ENCODE measurements around the gene BAZ2A.

BAZ2A gene

DNA sequence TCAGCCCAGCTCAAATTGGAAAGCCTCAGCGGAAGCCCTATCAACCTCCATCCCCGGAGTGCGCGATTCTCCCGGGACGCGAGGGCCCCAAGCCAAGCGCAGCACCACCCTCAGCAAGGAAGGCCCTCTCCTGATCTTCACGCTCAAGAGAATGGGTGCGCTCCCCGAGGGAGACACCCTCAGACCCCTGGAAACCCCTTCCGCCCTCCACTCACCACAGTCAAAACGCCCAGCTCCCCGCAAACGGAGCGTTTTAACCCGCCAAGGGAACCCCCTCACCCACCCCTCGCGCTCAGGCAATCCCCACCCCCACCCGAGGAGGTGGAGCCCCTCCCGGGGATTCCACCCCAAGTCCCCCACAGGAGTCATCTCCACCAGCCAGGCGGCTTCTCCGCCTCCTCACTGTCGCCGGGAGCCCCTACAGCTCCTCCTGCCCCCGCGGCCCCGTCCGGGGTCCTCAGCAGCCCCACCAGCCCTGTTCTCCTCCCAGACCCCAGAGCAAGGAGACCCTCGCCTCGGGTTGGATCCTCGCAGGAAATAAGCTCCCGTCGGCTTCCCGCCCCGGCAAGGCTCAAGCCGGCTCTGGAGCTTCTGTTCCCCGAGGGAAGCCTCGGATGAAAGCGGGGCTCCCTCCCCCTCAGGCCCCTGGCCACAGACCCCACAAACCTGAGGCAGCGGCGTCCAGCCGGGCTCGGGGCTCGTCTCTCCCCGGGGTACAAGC lies 507 bp downstream of the BAZ2A start:
- peak overlapping the region; percentile 95 for H3K4me3 ChIP-seq (replicated peaks; ENCODE audit: low read depth, low read length)
- no peak for DNase-seq (ENCODE audit: low read depth)
- TF ChIP-seq, protein P1, sequence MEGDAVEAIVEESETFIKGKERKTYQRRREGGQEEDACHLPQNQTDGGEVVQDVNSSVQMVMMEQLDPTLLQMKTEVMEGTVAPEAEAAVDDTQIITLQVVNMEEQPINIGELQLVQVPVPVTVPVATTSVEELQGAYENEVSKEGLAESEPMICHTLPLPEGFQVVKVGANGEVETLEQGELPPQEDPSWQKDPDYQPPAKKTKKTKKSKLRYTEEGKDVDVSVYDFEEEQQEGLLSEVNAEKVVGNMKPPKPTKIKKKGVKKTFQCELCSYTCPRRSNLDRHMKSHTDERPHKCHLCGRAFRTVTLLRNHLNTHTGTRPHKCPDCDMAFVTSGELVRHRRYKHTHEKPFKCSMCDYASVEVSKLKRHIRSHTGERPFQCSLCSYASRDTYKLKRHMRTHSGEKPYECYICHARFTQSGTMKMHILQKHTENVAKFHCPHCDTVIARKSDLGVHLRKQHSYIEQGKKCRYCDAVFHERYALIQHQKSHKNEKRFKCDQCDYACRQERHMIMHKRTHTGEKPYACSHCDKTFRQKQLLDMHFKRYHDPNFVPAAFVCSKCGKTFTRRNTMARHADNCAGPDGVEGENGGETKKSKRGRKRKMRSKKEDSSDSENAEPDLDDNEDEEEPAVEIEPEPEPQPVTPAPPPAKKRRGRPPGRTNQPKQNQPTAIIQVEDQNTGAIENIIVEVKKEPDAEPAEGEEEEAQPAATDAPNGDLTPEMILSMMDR (IDR thresholded peaks at IDR 0.05; ENCODE audit: low read length, missing control alignments): no peak

DNA sequence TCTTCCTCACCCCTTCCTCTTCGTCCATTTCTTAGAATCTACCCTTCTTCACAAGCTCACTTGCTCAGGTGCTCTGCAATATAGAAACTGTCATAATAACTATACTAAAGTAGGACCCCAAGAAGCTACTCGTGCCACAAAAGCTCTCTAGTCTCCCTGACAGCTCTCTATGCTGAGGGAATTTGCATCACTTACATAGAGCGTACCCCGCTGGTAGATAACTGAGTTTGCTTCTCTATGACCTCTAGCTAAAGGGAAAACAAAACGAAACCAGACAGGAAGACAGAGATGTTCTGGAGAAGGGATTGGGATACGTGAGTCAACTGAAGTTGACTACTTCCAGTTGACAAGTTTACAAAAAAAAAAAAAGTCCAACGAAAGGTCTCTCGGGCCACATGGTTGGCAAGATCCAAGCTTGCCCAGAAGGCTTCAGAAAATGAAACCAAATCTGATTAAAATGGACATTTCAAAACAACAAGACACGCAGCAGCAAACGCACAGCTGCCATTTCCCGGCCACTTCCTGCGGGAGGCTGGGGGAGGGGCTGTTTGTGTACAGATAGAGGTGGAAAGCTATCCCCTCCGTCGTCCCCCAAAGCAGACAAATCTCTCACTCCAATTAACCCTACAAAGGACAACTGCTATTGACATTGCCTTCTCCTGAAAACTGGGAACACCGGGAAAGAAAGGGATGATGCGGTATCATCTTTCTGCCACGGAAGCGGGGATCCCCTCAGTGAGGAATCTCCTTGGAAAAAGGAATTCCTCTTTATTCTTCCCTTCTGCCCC lies 1.3 kb downstream of the BAZ2A start:
- TF ChIP-seq, protein P1 (IDR thresholded peaks at IDR 0.05; ENCODE audit: low read length, missing control alignments): no peak
- DNase-seq (ENCODE audit: low read depth): peak; percentile 71

DNA sequence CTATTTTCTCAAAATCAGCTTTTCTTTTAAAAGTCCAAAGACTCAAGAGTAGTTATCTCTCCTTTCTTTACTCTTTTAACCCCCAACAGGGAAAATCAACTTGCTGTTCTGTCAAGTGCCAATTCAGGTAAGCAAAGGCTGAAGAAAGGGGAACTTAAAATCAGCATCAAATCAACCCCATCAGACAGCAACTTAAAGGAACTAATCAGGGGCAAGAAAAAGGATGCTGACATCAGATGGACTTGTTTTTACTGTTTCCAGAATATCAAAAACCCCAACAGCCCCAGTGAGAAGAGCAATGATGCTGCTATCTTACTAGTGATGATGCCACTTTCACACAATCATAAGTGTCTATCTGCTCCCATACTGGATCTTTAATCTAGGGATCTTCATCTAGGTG lies 3.4 kb downstream of the BAZ2A start:
- no peak overlapping the region for H3K4me3 ChIP-seq (replicated peaks; ENCODE audit: low read depth, low read length)
- no peak for DNase-seq (ENCODE audit: low read depth)
- TF ChIP-seq, protein P1 (IDR thresholded peaks at IDR 0.05; ENCODE audit: low read length, missing control alignments): no peak

More for the DNA sequence above, 1.3 kb downstream of the BAZ2A start:
- peak overlapping the region; percentile 95 for H3K4me3 ChIP-seq (replicated peaks; ENCODE audit: low read depth, low read length)

DNA sequence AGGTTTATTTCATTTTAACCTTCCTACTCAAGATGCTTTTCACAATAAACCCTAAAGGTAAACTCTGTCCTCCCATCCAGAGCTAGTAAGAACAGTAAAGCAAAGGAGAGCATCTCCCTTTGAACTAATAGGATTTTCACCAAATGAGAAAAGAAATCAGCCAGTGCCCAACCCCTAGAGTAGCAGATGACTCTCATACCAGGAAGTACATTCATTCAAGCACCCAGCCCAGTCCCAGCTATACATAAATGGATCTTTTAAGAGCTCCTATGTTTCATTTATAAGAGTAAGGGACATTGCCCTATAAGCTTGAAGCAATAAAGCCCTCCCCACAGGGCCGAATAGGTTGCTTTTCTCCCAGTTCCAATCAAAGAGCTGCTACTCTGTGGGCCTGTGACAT lies 7.6 kb downstream of the BAZ2A start:
- TF ChIP-seq, protein P1 (IDR thresholded peaks at IDR 0.05; ENCODE audit: low read length, missing control alignments): no peak
- no peak for DNase-seq (ENCODE audit: low read depth)
- no peak overlapping the region for H3K4me3 ChIP-seq (replicated peaks; ENCODE audit: low read depth, low read length)

DNA sequence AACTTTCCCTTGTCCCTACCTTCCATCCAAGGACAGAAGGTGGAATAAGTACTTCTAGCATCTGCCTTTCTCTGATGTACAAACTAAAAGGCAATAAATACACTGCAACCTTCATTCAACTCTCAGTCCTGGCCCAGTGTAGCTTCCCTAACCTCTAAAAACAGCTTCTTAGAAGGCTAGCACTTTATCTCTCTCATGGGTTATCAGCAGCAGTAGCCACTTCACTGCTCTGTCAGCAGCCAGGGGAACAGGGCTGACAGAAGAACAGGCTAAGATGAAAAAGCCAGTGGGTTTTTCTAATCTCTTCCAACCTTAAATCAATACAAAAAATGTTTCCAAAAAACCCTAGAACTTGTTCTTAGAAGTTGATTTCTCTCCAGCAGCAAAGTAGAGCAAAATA lies 13.2 kb downstream of the BAZ2A start:
- no peak overlapping the region for H3K4me3 ChIP-seq (replicated peaks; ENCODE audit: low read depth, low read length)
- DNase-seq (ENCODE audit: low read depth): no peak
- TF ChIP-seq, protein P1 (IDR thresholded peaks at IDR 0.05; ENCODE audit: low read length, missing control alignments): no peak

DNA sequence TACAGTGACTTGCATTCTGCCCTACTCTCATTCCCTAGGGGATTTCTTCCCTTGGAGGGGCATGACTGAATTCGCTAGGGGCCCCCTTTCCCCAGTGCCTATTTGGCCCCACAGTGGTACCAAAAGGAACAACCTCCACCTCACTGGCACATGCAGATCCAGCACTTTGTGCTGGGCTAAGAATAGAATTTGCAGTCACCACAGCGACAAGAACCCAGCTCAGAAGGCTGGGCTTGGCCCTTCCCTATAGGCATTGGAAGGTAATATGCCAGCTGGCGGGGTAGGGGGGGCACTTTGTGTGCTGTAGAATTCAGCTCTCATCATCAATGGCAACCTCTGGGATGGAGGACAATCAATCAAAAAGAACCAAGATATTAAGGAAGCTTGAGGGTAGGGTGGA lies 13.9 kb downstream of the BAZ2A start:
- H3K4me3 ChIP-seq (replicated peaks; ENCODE audit: low read depth, low read length): no peak overlapping the region
- DNase-seq (ENCODE audit: low read depth): no peak
- TF ChIP-seq, protein P1 (IDR thresholded peaks at IDR 0.05; ENCODE audit: low read length, missing control alignments): no peak
